ENCODE measurements around the gene PGPEP1. TPM values are rescaled to one million over a fixed set of nuclear protein-coding genes. Genes with fewer than 3 reads are reported as not detected.
"Not testable (repeated sequence)": the region's sequence is repeated elsewhere in the genome, so short reads cannot be mapped to it uniquely, and the experiment has no call there.

The PGPEP1 gene
- total and polyA plus RNA-seq, 5 donors from 2014 or later, result 6.7 to 39.4 (median 8.2) TPM

DNA sequence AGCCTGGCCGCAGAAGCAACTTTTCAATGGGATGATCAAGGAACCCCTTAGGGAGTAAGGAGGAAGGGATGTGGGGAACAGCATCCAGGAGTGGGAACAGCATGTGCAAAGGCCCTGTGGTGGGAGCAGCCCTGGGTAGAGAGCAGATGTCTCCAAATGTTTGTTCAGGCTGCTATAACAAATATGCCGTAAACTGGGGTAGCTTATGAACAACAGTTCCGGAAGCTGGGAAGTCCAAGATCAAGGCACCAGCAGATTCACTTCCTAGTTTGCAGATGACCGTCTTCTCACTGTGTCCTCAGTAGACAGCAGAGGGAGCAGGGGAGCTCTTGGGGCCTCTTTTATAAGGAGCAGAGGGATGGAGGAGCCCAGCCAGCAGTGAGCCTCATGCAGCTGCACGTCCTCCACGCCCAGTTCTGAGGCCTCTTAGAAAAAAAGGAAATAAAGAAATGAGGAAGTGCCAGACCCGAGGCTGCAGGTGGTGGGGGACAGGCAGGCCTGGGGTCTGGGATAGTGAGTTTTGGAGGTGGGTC lies 61.2 kb downstream of the PGPEP1 start:
- peak in 1 of 2 donors; percentile 38 for ATAC-seq (ENCODE audit: low read depth in 2 of 2)
- H3K4me3 Mint-ChIP-seq, result no peak overlapping the region
- peaks cover 8% of the 10 kb centered on the region for H3K4me1 ChIP-seq (ENCODE audit: control insufficient read depth, insufficient read depth, low read length, poor library complexity, severe bottlenecking)

DNA sequence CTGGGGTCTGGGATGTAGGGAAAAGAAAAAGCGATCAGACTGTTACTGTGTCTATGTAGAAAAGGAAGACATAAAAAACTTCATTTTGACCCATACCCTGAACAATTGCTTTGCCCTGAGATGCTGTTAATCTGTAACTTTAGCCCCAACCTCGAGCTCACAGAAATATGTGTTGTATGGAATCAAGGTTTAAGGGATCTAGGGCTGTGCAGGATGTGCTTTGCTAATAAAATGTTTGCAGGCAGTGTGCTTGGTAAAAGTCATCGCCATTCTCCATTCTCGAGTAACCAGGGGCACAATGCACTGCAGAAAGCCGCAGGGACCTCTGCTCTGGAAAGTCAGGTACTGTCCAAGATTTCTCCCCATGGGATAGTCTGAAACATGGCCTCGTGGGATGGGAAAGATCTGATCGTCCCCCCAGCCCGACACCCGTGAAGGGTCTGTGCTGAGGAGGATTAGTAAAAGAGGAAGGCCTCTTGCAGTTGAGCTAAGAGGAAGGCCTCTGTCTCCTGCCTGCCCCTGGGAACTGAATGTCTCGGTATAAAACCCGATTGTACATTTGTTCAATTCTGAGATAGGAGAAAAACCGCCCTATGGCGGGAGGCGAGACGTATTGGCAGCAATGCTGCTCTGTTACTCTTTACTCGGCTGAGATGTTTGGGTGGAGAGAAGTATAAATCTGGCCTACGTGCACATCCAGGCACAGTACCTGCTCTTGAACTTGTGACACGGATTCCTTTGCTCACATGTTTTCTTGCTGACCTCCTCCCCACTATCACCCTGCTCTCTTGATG lies 62.3 kb downstream of the PGPEP1 start:
- H3K4me3 ChIP-seq (ENCODE audit: low read depth, low read length); DNase-seq; H3K27me3 ChIP-seq (ENCODE audit: control insufficient read depth, insufficient read depth, low read length); H3K4me3 Mint-ChIP-seq; H3K36me3 Mint-ChIP-seq; H3K9me3 Mint-ChIP-seq; H3K4me1 Mint-ChIP-seq; H3K27ac ChIP-seq (ENCODE audit: insufficient read depth, low read length, poor library complexity, severe bottlenecking); H3K9me3 ChIP-seq (ENCODE audit: control insufficient read depth in 2 of 2, low read length in 2 of 2); ATAC-seq (ENCODE audit: low read depth in 2 of 2); H3K36me3 ChIP-seq (ENCODE audit: control insufficient read depth, insufficient read depth, low read length); H3K4me1 ChIP-seq (ENCODE audit: control insufficient read depth, insufficient read depth, low read length, poor library complexity, severe bottlenecking): not testable (repeated sequence)
- Mint-ChIP-seq H3K27ac (peak overlapping the region in 1 of 3 donors; percentile 22), H3K27me3 (peaks cover 22% of the 10 kb centered on the region)

More for the DNA sequence above, 61.2 kb downstream of the PGPEP1 start:
- no peak overlapping the region for H3K4me3 ChIP-seq (ENCODE audit: low read depth, low read length)
- H3K4me1 Mint-ChIP-seq, result peaks cover 0 to 7% (median 2%) of the 10 kb centered on the region in 4 donors
- peaks cover 30% of the 10 kb centered on the region for H3K27me3 Mint-ChIP-seq
- H3K27ac ChIP-seq (ENCODE audit: insufficient read depth, low read length, poor library complexity, severe bottlenecking), result no peak overlapping the region
- DNase-seq, result no peak
- H3K36me3 ChIP-seq (ENCODE audit: control insufficient read depth, insufficient read depth, low read length), result no peaks in the 10 kb centered on the region
- no peaks in the 10 kb centered on the region for H3K9me3 ChIP-seq (ENCODE audit: control insufficient read depth in 2 of 2, low read length in 2 of 2)
- H3K9me3 Mint-ChIP-seq, result no peaks in the 10 kb centered on the region
- no peak overlapping the region for H3K27ac Mint-ChIP-seq
- no peaks in the 10 kb centered on the region for H3K36me3 Mint-ChIP-seq
- H3K27me3 ChIP-seq (ENCODE audit: control insufficient read depth, insufficient read depth, low read length), result peaks cover 4% of the 10 kb centered on the region

DNA sequence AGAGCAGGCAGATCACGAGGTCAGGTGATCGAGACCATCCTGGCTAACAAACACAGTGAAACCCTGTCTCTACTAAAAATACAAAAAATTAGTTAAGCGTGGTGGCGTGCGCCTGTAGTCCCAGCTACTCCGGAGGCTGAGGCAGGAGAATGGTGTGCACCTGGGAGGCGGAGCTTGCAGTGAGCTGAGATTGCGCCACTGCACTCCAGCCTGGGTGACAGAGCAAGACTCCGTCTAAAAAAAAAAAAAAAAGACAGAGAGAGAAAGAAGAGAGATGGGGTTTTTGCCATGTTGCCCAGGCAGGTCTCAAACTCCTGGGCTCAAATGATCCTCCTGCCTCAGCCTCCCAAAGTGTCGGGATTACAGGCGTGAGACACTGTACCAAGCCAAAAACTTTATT lies 65.4 kb downstream of the PGPEP1 start:
- not testable (repeated sequence) for DNase-seq; H3K4me3 ChIP-seq (ENCODE audit: low read depth, low read length); H3K36me3 ChIP-seq (ENCODE audit: control insufficient read depth, insufficient read depth, low read length); H3K9me3 ChIP-seq (ENCODE audit: control insufficient read depth in 2 of 2, low read length in 2 of 2); ATAC-seq (ENCODE audit: low read depth in 2 of 2); H3K4me1 ChIP-seq (ENCODE audit: control insufficient read depth, insufficient read depth, low read length, poor library complexity, severe bottlenecking); H3K27me3 ChIP-seq (ENCODE audit: control insufficient read depth, insufficient read depth, low read length); H3K36me3 Mint-ChIP-seq; H3K4me3 Mint-ChIP-seq; H3K27ac ChIP-seq (ENCODE audit: insufficient read depth, low read length, poor library complexity, severe bottlenecking); H3K9me3 Mint-ChIP-seq; H3K27ac Mint-ChIP-seq
- Mint-ChIP-seq H3K4me1 (peaks cover 2 to 10% (median 4%) of the 10 kb centered on the region in 4 donors), H3K27me3 (peaks cover 16% of the 10 kb centered on the region)

DNA sequence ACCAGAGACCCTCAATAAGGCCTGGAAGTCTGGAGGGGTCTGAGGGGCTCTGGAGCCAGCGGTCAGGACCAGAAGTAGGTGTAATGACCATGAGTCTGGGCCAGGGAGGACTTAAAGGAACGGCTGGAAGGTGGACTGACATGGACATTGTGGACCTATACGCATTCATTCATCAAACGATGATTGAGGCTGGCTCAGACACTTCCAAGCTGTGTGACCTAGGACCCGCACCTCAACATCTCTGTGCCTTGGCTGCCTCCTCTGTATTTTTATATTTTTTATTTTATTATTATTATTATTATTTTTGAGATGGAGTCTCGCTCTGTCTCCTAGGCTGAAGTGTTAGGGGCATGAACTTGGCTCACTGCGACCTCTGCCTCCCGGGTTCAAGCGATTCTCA lies 66.4 kb downstream of the PGPEP1 start:
- Mint-ChIP-seq H3K4me1 (peaks cover 3 to 8% (median 5%) of the 10 kb centered on the region in 4 donors), H3K27ac (peak overlapping the region in 1 of 3 donors; percentile 87), H3K27me3 (peaks cover 14% of the 10 kb centered on the region), H3K36me3 (no peaks in the 10 kb centered on the region), H3K4me3 (no peak overlapping the region), H3K9me3 (no peaks in the 10 kb centered on the region)
- no peak overlapping the region for H3K4me3 ChIP-seq (ENCODE audit: low read depth, low read length)
- no peaks in the 10 kb centered on the region for H3K36me3 ChIP-seq (ENCODE audit: control insufficient read depth, insufficient read depth, low read length)
- H3K27ac ChIP-seq (ENCODE audit: insufficient read depth, low read length, poor library complexity, severe bottlenecking), result no peak overlapping the region
- H3K9me3 ChIP-seq (ENCODE audit: control insufficient read depth in 2 of 2, low read length in 2 of 2), result no peaks in the 10 kb centered on the region
- H3K27me3 ChIP-seq (ENCODE audit: control insufficient read depth, insufficient read depth, low read length), result no peaks in the 10 kb centered on the region
- DNase-seq (no peak), ATAC-seq (ENCODE audit: low read depth in 2 of 2) (no peak)
- H3K4me1 ChIP-seq (ENCODE audit: control insufficient read depth, insufficient read depth, low read length, poor library complexity, severe bottlenecking), result no peaks in the 10 kb centered on the region

DNA sequence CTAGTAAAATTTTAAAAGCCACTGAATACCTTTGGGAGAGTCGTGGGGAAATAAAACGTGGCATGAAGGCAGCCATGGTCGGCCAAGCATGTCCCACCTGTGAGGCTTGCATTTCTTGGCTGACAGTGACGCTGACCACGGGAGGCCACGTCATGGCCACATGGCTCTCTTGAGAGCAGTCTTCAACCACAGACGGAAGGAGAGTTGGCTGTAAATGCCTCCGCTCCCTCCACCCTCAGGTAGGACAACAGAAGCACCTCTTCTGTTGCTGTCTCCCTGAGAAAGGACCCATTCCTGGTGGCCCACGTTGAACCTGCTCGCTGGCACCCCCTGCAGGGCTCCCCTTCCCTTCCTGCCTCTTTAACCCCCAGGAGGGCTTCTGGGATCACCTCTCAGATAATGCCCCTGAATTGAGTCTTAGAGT lies 67.7 kb downstream of the PGPEP1 start:
- H3K9me3 Mint-ChIP-seq, result no peaks in the 10 kb centered on the region
- no peaks in the 10 kb centered on the region for H3K4me1 ChIP-seq (ENCODE audit: control insufficient read depth, insufficient read depth, low read length, poor library complexity, severe bottlenecking)
- H3K27ac ChIP-seq (ENCODE audit: insufficient read depth, low read length, poor library complexity, severe bottlenecking), result no peak overlapping the region
- peaks cover 3 to 7% (median 5%) of the 10 kb centered on the region in 4 donors for H3K4me1 Mint-ChIP-seq
- no peak overlapping the region for H3K4me3 ChIP-seq (ENCODE audit: low read depth, low read length)
- no peaks in the 10 kb centered on the region for H3K36me3 ChIP-seq (ENCODE audit: control insufficient read depth, insufficient read depth, low read length)
- no peaks in the 10 kb centered on the region for H3K9me3 ChIP-seq (ENCODE audit: control insufficient read depth in 2 of 2, low read length in 2 of 2)
- H3K27me3 ChIP-seq (ENCODE audit: control insufficient read depth, insufficient read depth, low read length), result no peaks in the 10 kb centered on the region
- ATAC-seq (ENCODE audit: low read depth in 2 of 2) (peak in 1 of 2 donors; percentile 32), DNase-seq (no peak)
- H3K4me3 Mint-ChIP-seq, result no peak overlapping the region
- H3K36me3 Mint-ChIP-seq, result no peaks in the 10 kb centered on the region
- H3K27ac Mint-ChIP-seq, result no peak overlapping the region
- H3K27me3 Mint-ChIP-seq, result peaks cover 10% of the 10 kb centered on the region

DNA sequence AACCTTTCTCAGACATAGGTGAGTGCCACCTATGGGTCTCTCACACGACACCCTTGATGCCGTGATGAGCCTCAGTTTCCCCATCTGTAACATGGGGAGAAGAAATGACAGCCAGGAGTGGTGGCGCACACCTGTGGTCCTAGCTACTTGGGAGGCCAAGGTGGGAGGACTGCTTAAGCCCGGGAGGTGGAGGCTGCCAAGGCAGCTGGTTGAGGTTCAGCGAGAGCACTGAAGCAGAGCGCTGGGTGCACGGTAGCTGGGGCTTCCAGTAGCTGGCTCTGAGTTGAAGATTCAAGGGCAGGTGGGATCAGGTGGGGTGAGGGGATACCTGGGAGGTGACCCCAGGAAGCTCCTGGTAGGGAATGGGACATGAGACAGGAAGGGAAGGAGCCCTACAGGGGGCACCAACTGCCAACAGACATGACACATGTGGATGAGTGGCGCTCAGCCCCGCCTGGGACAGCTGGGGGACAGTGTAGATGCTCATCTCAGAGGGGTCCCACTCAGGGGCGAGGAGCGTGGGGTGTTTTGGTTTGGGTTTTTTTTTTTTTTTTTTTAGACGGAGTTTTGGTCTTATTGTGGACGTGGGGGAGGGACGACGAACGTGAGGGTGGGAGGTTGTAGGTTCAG lies 72.3 kb downstream of the PGPEP1 start:
- H3K4me1 Mint-ChIP-seq, result peaks cover 3 to 37% (median 15%) of the 10 kb centered on the region in 4 donors
- peaks cover 34% of the 10 kb centered on the region for H3K4me1 ChIP-seq (ENCODE audit: control insufficient read depth, insufficient read depth, low read length, poor library complexity, severe bottlenecking)
- H3K27me3 Mint-ChIP-seq, result peaks cover 33% of the 10 kb centered on the region
- H3K27ac Mint-ChIP-seq, result no peak overlapping the region
- H3K36me3 Mint-ChIP-seq, result no peaks in the 10 kb centered on the region
- H3K27me3 ChIP-seq (ENCODE audit: control insufficient read depth, insufficient read depth, low read length), result no peaks in the 10 kb centered on the region
- H3K9me3 ChIP-seq (ENCODE audit: control insufficient read depth in 2 of 2, low read length in 2 of 2), result no peaks in the 10 kb centered on the region
- no peaks in the 10 kb centered on the region for H3K36me3 ChIP-seq (ENCODE audit: control insufficient read depth, insufficient read depth, low read length)
- DNase-seq, result no peak
- peaks cover 0 to 1% (median 0%) of the 10 kb centered on the region in 7 donors for H3K9me3 Mint-ChIP-seq
- no peak overlapping the region for H3K4me3 ChIP-seq (ENCODE audit: low read depth, low read length)
- H3K4me3 Mint-ChIP-seq, result peak overlapping the region in 1 of 4 donors; percentile 83
- H3K27ac ChIP-seq (ENCODE audit: insufficient read depth, low read length, poor library complexity, severe bottlenecking), result no peak overlapping the region
- ATAC-seq (ENCODE audit: low read depth in 2 of 2), result no peak

DNA sequence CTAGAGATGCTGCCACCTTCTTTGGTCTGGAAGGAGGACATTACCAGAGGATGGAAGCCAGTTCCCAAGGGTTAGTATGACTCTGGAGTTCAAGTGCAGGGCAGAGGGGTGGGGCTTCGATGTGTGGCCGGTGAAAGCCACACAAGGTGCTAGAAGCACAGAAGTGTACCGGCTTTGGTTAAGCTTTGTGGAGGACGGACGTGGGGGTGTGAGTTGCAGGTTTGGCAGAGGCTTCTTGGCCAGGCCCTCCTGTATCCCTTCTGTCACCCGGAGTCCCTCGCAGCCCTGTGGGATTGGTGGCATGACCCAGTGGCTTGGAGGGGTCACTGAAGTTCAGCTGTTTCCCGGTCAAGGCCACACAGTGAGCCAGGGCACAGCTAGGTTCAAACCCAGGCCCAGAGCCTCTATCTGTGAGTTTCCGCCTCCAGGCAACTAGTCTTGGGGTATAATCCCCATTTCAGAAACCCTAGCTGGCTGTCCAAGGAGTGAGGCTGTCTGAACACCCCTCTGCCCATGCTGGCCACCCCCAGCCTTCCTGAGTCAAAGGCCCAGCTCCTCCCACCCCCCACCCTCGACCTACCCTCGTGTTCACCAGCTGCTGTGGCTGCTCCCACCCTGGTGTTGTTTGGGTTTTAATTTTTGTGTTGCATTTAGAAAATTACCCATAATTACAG lies 74.2 kb downstream of the PGPEP1 start:
- Histone ChIP-seq H3K4me1 (ENCODE audit: control insufficient read depth, insufficient read depth, low read length, poor library complexity, severe bottlenecking) (peaks cover 49% of the 10 kb centered on the region), H3K27ac (ENCODE audit: insufficient read depth, low read length, poor library complexity, severe bottlenecking) (no peak overlapping the region)
- peak overlapping the region in 2 of 4 donors; percentile 50 to 94 for H3K4me3 Mint-ChIP-seq

More for the DNA sequence above, 74.2 kb downstream of the PGPEP1 start:
- Histone ChIP-seq H3K27me3 (ENCODE audit: control insufficient read depth, insufficient read depth, low read length) (no peaks in the 10 kb centered on the region), H3K36me3 (ENCODE audit: control insufficient read depth, insufficient read depth, low read length) (no peaks in the 10 kb centered on the region), H3K9me3 (ENCODE audit: control insufficient read depth in 2 of 2, low read length in 2 of 2) (no peaks in the 10 kb centered on the region), H3K4me3 (ENCODE audit: low read depth, low read length) (no peak overlapping the region)
- H3K27ac Mint-ChIP-seq, result no peak overlapping the region
- H3K27me3 Mint-ChIP-seq, result peaks cover 45% of the 10 kb centered on the region
- peaks cover 3 to 50% (median 25%) of the 10 kb centered on the region in 4 donors for H3K4me1 Mint-ChIP-seq
- ATAC-seq (ENCODE audit: low read depth in 2 of 2), result no peak
- peak in 1 of 3 donors; percentile 42 for DNase-seq
- H3K9me3 Mint-ChIP-seq, result peaks cover 0 to 2% (median 0%) of the 10 kb centered on the region in 7 donors
- H3K36me3 Mint-ChIP-seq, result no peaks in the 10 kb centered on the region

All from CD4-positive, CD25-positive, alpha-beta regulatory T cell (primary cell).